NCI-H2029 treated with DMSO at 0.1 percent for 48 hours (cell line): ENCODE measurements around the gene SP5.
"Not testable (repeated sequence)": the region's sequence is repeated elsewhere in the genome, so short reads cannot be mapped to it uniquely, and the experiment has no call there.

ENCODE experiments used
- DNase-seq: peaks from one replicate; lab custom pipeline; 2025; lab: John Stamatoyannopoulos, UW

The SP5 gene

GRCh38 chr2:170715062-170715931 lies at the start of gene SP5:
Gene SP5 (plus strand): TSS chr2:170715337. CDS start chr2:170715513, 176 bp downstream.
- DNase-seq, result peak; percentile 10

- DNase-seq, result no peak
Measured at GRCh38 chr2:170665743-170666142, 49.4 kb upstream of the SP5 start.

DNA sequence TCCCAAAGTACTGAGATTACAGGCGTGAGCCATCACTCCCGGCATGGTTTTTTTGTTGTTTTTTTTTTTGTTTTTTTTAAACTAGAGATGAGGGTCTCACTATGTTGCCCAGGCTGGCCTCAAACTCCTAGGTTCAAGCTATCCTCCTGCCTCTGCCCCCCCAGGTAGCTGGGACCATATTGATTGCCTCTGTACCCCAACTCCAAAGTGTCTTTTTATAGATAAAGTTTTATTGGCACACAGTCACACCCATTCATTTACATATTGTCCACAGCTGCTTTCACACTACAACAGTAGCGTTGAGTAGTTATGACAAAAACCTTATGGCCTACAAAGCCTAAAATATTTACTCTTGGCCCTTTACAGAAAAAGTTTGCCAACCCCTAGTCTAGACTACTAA lies 45.2 kb upstream of the SP5 start:
- no peak for DNase-seq

GRCh38 chr2:170670651-170671050 lies 44.5 kb upstream of the SP5 start:
- DNase-seq, result no peak

- DNase-seq, result no peak
Measured at GRCh38 chr2:170671079-170671478, 44.1 kb upstream of the SP5 start.

- not testable (repeated sequence) for DNase-seq
Measured at GRCh38 chr2:170674282-170674681, 40.9 kb upstream of the SP5 start.

DNA sequence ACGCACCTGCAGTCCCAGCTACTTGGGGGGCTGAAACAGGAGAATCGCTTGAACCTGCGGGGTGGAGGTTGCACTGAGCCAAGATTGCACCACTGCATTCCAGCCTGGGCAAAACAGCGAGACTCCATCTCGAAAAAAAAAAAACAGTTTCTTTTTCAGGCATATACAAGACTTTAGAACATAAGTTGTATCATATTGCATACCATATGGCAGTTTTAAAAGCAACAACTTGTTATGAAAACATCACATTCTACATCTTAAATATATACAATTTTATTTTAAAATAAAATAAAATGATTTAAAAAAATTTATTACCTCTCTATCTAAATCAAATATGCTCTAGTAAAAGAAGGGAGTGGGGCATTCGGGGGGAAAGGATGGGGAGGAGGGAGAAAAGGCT lies 39.4 kb upstream of the SP5 start:
- no peak for DNase-seq

DNA sequence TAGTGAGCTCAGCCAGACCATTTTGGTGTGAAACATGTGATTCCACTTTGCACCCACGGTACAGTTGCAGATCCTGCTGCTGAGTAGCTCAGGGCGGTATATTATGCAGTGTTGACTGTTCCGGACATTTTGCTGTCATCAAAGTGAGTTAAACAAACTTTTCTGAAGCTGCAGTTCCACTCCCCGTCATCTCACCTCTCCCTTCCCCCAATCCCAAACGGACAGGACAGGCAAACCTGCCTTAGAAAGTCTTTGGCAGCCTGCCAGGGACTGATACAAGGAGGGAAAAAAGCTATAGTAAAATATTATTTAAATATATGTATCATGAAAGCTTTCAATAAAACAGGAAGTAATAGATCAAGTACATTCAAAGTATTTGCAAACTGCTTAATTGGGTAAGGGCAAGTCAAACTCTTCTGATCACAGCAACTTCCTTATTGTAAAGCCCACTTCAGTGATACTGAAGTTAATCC lies 35.5 kb upstream of the SP5 start:
- DNase-seq, result no peak

- DNase-seq, result no peak
Measured at GRCh38 chr2:170680172-170680941, 34.8 kb upstream of the SP5 start.

- DNase-seq, result no peak
Measured at GRCh38 chr2:170681311-170681710, 33.8 kb upstream of the SP5 start.

DNA sequence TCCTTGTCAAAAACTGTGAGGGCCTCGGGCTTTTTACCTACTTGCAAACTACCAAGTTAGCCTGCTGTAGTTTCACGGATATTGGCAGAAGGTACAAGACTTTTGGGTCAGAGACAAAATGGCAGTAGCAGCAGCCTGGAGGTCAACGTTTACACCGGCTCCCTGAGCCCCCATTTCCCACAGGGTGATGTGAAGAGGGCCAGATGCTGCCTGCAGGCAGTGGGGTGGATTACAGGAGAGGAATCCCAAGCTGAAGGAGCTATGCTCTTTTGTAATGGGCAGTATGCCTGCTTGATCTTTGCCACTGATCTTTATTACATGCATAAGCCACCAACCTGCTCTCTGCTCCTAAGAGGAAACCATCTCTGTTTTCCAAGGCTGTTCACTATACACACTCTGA lies 29.5 kb upstream of the SP5 start:
- no peak for DNase-seq

- no peak for DNase-seq
Measured at GRCh38 chr2:170689481-170689880, 25.7 kb upstream of the SP5 start.

GRCh38 chr2:170690640-170691039 lies 24.5 kb upstream of the SP5 start:
- no peak for DNase-seq

DNA sequence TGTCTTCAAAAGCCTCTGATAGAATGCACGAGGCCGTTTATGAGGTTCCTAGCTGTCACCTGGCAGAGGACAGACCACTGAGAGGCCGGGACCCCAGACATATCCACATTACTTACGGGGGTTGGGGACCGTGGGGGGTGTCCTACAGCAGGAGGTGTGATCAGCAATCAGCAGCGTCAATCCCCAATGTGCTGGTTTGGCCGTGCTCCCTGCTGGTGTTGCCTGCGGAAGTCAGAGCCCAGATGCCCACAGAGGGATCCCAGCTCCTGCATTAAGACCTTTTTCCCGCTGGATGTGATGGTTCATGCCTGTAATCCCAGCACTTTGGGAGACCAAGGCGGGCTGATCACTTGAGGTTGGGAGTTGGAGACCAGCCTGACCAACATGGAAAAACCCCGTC lies 20.8 kb upstream of the SP5 start:
- DNase-seq, result no peak

DNA sequence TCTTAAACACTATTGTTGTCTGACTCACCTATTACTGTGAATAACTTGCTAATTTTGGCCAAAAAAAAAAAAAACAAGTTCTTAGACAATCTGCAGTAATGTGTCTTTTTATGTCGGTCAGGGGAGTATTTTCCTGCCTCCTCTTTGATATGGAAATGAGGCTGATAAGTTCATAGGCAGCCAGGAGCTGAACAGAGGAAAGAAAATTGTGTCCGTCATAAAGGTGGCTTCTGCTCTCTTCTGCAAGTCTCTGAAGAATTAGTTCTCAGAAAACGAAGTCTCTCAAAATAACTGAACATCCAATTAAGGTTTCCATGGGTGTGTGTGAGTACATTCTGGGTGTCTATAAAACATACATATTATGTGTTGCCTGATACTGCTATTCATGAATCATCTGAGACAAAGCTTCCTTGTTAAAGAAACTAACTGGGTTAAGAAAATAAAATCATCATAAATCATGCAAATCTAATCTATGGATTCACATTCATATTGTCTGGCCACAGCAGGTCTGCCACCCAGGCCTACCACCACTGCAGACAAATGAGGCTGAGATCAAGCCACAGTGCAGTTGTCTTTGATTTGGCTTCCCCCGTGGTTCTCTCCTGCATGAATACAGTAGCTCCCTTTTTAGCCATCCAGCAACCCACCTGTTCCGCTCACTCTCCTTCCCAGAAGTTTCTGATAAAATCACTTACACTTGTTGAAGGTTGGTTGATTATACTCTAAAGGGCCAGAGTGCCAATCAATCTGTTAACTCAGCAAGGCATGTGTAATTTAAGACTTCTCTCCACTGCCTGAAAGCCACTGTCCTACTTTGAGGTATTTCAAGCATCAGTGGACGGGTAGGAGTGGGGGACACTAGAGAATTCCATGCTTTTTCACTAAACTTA lies 19.4 kb upstream of the SP5 start:
- DNase-seq, result no peak

- no peak for DNase-seq
Measured at GRCh38 chr2:170696948-170697347, 18.2 kb upstream of the SP5 start.

GRCh38 chr2:170701011-170701410 lies 14.1 kb upstream of the SP5 start:
- DNase-seq, result no peak

GRCh38 chr2:170703776-170704476 lies 11.2 kb upstream of the SP5 start:
- no peak for DNase-seq

- no peak for DNase-seq
Measured at GRCh38 chr2:170707821-170708795, 7.0 kb upstream of the SP5 start.

GRCh38 chr2:170710609-170710979 lies 4.5 kb upstream of the SP5 start:
- DNase-seq, result no peak
